Measurements from ENCODE around the gene RARRES1.

GRCh38 chr3:158742871-158743663 is 10.8 kb upstream of the RARRES1 start:
- TF ChIP-seq FOXM1 (IDR thresholded peaks at IDR 0.05; ENCODE audit: borderline replicate concordance, low read depth) (no peak), MAX (IDR thresholded peaks at IDR 0.05) (no peak), REST (IDR thresholded peaks at IDR 0.05; ENCODE audit: low read depth) (no peak)

All from Ishikawa (cell line).